Measurements from ENCODE around the gene RNF223. TPM values are rescaled to one million over a fixed set of nuclear protein-coding genes. Genes with fewer than 3 reads are reported as not detected.

Gene RNF223
- total RNA-seq, 1 experiment from 2014 or later, result 6.3 TPM

DNA sequence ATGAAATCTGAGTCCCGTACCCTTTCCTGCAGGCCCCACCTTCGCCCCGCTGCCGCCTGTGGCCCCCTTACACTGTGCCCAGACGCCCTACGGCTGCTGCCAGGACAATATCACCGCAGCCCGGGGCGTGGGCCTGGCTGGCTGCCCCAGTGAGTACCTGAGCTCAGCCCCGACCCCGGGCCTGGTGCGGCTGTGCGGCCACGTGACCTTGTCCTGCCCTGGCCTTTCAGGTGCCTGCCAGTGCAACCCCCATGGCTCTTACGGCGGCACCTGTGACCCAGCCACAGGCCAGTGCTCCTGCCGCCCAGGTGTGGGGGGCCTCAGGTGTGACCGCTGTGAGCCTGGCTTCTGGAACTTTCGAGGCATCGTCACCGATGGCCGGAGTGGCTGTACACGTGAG lies 29.0 kb downstream of the RNF223 start:
- Histone ChIP-seq H3K9me2 (ENCODE audit: insufficient read depth) (no peaks in the 10 kb centered on the region), H3K9ac (ENCODE audit: low read length) (no peak overlapping the region), H3K4me3 (replicated peaks in 1 of 2; ENCODE audit: low read depth in 1 of 2, low read length in 2 of 2) (no peak overlapping the region), H3K36me3 (ENCODE audit: control insufficient read depth in 1 of 2, insufficient read depth in 2 of 2, low read length in 2 of 2) (peaks cover 19 to 37% of the 10 kb centered on the region in 2 experiments; a peak in 3 of 4 replicates), H3K27me3 (ENCODE audit: insufficient read depth, low read length) (no peaks in the 10 kb centered on the region), H3K79me2 (ENCODE audit: insufficient read depth, low read length) (peaks cover 22% of the 10 kb centered on the region; the same call in 1 of the 2 replicates), H3K4me1 (ENCODE audit: control insufficient read depth in 1 of 2, insufficient read depth in 2 of 2, low read length in 2 of 2) (peaks cover 4 to 5% of the 10 kb centered on the region in 2 experiments; a peak in 3 of 4 replicates), H4K20me1 (ENCODE audit: insufficient read depth) (no peaks in the 10 kb centered on the region), H3K4me2 (ENCODE audit: low read length) (no peak overlapping the region), H2AFZ (ENCODE audit: low read depth, low read length, poor library complexity, severe bottlenecking) (no peak overlapping the region), H3K9me3 (ENCODE audit: control insufficient read depth in 1 of 2, insufficient read depth in 1 of 2, low read depth in 1 of 2, low read length in 2 of 2) (no peaks in the 10 kb centered on the region), H3K27ac (ENCODE audit: low read depth, low read length) (no peak overlapping the region)
- no TSS peak for BruUV-seq (replicated peaks)
- ChIA-PET RAD21 (ENCODE audit: low non-redundant PET in 1 of 2, low total read pairs in 2 of 2, uncharacterized antibody in 2 of 2, unreplicated experiment in 2 of 2) (no interaction called here), CTCF (no interaction called here), POLR2A (no interaction called here)
- DNase-seq (ENCODE audit: low read depth, low spot score) (no peak), ATAC-seq (no peak)
- TF ChIP-seq POLR2A (IDR thresholded peaks at IDR 0.05; ENCODE audit: borderline replicate concordance, extremely low read depth, insufficient read depth, insufficient read length) (no peak), SRF (IDR thresholded peaks at IDR 0.05; ENCODE audit: low read depth) (no peak), SP1 (IDR thresholded peaks at IDR 0.05; ENCODE audit: low read depth) (no peak), YY1 (IDR thresholded peaks at IDR 0.05; ENCODE audit: extremely low read depth, insufficient replicate concordance, low read depth, low read length) (no peak), EZH2 (IDR thresholded peaks at IDR 0.05) (no peak), TCF7L2 (IDR thresholded peaks at IDR 0.05; ENCODE audit: borderline replicate concordance, extremely low read depth, insufficient read depth, insufficient read length) (no peak), FOSL1 (IDR thresholded peaks at IDR 0.05; ENCODE audit: low read depth) (no peak), POLR2AphosphoS5 (IDR thresholded peaks at IDR 0.05; ENCODE audit: low read depth, low read length) (no peak), CBX3 (IDR thresholded peaks at IDR 0.05; ENCODE audit: low read depth) (no peak), EZH2phosphoT487 (IDR thresholded peaks at IDR 0.05; ENCODE audit: borderline replicate concordance) (no peak), CEBPB (IDR thresholded peaks at IDR 0.05; ENCODE audit: low read depth) (no peak), ELF1 (IDR thresholded peaks at IDR 0.05; ENCODE audit: borderline replicate concordance, low read depth) (no peak), RAD21 (IDR thresholded peaks at IDR 0.05; ENCODE audit: low read depth) (no peak), REST (IDR thresholded peaks at IDR 0.05; ENCODE audit: low read depth) (no peak), SIN3A (IDR thresholded peaks at IDR 0.05; ENCODE audit: low read depth) (no peak), ZFX (IDR thresholded peaks at IDR 0.05) (no peak), EGR1 (IDR thresholded peaks at IDR 0.05; ENCODE audit: low read depth) (no peak)
- TF ChIP-seq, protein P1, sequence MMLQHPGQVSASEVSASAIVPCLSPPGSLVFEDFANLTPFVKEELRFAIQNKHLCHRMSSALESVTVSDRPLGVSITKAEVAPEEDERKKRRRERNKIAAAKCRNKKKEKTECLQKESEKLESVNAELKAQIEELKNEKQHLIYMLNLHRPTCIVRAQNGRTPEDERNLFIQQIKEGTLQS (IDR thresholded peaks at IDR 0.05), result no peak
- TF ChIP-seq, protein P2, sequence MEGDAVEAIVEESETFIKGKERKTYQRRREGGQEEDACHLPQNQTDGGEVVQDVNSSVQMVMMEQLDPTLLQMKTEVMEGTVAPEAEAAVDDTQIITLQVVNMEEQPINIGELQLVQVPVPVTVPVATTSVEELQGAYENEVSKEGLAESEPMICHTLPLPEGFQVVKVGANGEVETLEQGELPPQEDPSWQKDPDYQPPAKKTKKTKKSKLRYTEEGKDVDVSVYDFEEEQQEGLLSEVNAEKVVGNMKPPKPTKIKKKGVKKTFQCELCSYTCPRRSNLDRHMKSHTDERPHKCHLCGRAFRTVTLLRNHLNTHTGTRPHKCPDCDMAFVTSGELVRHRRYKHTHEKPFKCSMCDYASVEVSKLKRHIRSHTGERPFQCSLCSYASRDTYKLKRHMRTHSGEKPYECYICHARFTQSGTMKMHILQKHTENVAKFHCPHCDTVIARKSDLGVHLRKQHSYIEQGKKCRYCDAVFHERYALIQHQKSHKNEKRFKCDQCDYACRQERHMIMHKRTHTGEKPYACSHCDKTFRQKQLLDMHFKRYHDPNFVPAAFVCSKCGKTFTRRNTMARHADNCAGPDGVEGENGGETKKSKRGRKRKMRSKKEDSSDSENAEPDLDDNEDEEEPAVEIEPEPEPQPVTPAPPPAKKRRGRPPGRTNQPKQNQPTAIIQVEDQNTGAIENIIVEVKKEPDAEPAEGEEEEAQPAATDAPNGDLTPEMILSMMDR (IDR thresholded peaks at IDR 0.05 in 2 of 3, conservative IDR thresholded peaks at IDR 0.05 in 1 of 3; ENCODE audit: borderline replicate concordance in 1 of 3, insufficient read depth in 1 of 3, low read depth in 2 of 3, low read length in 2 of 3), result no peak
- TF ChIP-seq, protein P3, sequence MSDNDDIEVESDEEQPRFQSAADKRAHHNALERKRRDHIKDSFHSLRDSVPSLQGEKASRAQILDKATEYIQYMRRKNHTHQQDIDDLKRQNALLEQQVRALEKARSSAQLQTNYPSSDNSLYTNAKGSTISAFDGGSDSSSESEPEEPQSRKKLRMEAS (IDR thresholded peaks at IDR 0.05), result no peak
- intact Hi-C loops (cut with micrococcal nuclease), result no loop called here
